Measurements from ENCODE around the gene BRMS1.

Gene BRMS1

DNA sequence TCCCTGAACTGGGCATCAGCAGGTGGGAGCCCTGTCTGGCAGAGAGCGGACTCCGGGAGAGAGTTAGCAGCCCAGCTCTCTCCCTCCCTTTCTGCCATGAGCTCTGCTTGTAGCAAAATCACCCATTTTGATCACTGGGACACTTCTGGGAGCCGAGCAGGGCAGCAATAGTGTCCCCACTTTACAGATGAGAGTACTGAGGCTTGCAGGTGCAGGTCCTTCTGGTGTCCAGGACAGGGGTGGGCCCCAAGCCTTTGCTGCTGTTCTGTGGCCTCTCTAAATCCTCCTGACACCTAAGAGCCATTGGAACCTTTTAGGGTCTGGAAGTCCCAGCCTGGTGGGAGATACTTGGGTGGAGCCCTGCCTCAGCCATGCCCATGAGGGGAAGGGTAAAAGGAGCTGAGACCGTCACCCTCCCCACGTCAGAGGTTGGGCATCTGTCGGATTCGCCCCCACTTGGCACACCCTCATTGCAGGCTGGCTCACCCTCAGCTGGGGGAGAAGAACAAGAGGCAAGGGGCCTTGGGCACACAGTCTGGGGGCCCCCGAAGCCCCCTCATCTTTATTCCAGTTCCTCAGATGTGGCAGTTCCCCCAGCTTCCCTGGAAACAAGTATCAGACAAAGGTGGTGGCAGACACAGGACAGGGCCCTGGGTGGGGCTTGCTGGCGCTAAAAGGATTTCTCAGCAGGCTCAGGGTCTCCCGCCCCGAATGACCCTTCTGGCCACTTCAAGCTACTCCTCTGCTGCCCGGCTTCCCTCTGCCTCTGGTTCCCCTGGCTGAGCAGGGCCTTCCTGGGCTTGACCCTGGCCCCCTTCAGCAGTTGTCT lies 13.1 kb downstream of the BRMS1 start:
- no peak for TF ChIP-seq TAF1 (IDR thresholded peaks at IDR 0.05; ENCODE audit: low read depth)
- no peak for TF ChIP-seq TEAD4 (IDR thresholded peaks at IDR 0.05)
- TF ChIP-seq EP300 (IDR thresholded peaks at IDR 0.05; ENCODE audit: borderline replicate concordance), result no peak
- TF ChIP-seq EGR1 (IDR thresholded peaks at IDR 0.05), result no peak
- TF ChIP-seq RAD21 (IDR thresholded peaks at IDR 0.05; ENCODE audit: low read depth), result no peak
- TF ChIP-seq ZBTB7A (IDR thresholded peaks at IDR 0.05; ENCODE audit: low read depth), result no peak
- TF ChIP-seq, protein P1, sequence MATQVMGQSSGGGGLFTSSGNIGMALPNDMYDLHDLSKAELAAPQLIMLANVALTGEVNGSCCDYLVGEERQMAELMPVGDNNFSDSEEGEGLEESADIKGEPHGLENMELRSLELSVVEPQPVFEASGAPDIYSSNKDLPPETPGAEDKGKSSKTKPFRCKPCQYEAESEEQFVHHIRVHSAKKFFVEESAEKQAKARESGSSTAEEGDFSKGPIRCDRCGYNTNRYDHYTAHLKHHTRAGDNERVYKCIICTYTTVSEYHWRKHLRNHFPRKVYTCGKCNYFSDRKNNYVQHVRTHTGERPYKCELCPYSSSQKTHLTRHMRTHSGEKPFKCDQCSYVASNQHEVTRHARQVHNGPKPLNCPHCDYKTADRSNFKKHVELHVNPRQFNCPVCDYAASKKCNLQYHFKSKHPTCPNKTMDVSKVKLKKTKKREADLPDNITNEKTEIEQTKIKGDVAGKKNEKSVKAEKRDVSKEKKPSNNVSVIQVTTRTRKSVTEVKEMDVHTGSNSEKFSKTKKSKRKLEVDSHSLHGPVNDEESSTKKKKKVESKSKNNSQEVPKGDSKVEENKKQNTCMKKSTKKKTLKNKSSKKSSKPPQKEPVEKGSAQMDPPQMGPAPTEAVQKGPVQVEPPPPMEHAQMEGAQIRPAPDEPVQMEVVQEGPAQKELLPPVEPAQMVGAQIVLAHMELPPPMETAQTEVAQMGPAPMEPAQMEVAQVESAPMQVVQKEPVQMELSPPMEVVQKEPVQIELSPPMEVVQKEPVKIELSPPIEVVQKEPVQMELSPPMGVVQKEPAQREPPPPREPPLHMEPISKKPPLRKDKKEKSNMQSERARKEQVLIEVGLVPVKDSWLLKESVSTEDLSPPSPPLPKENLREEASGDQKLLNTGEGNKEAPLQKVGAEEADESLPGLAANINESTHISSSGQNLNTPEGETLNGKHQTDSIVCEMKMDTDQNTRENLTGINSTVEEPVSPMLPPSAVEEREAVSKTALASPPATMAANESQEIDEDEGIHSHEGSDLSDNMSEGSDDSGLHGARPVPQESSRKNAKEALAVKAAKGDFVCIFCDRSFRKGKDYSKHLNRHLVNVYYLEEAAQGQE (IDR thresholded peaks at IDR 0.05; ENCODE audit: low read depth), result no peak
- no peak for TF ChIP-seq FOXM1 (IDR thresholded peaks at IDR 0.05; ENCODE audit: borderline replicate concordance, low read depth)
- TF ChIP-seq, protein P2, sequence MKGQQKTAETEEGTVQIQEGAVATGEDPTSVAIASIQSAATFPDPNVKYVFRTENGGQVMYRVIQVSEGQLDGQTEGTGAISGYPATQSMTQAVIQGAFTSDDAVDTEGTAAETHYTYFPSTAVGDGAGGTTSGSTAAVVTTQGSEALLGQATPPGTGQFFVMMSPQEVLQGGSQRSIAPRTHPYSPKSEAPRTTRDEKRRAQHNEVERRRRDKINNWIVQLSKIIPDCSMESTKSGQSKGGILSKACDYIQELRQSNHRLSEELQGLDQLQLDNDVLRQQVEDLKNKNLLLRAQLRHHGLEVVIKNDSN (IDR thresholded peaks at IDR 0.05), result no peak
- TF ChIP-seq NFIC (IDR thresholded peaks at IDR 0.05), result no peak
- no peak for TF ChIP-seq CREB1 (IDR thresholded peaks at IDR 0.05; ENCODE audit: low read depth)
- no peak for TF ChIP-seq TCF12 (IDR thresholded peaks at IDR 0.05; ENCODE audit: low read depth)
- TF ChIP-seq, protein P3, sequence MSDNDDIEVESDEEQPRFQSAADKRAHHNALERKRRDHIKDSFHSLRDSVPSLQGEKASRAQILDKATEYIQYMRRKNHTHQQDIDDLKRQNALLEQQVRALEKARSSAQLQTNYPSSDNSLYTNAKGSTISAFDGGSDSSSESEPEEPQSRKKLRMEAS (IDR thresholded peaks at IDR 0.05), result no peak
- no peak for TF ChIP-seq CEBPB (IDR thresholded peaks at IDR 0.05)
- no peak for TF ChIP-seq YY1 (IDR thresholded peaks at IDR 0.05; ENCODE audit: low read depth)

DNA sequence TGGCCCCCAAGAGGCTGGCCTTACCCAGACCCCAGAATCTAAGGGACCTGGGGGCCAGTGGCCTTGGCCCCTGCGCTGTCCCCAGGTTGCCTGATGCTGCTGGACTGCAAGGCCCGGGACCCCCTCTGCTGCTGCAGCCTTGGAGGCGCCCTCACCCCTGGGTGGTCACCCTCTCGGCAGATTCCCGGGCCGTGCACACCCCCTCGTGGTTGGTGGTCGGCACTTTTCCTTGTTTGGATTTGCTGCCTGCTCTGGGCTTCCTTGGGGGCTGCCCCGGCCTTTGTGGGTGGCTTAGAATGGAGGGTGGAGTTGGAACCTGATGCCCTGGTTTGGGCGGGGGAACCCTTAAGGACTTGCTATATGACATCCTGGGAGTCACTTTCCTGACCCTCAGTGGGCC lies 14.0 kb downstream of the BRMS1 start:
- TF ChIP-seq, protein P1 (IDR thresholded peaks at IDR 0.05; ENCODE audit: low read depth), result no peak
- TF ChIP-seq EP300 (IDR thresholded peaks at IDR 0.05; ENCODE audit: borderline replicate concordance) (no peak), CREB1 (IDR thresholded peaks at IDR 0.05; ENCODE audit: low read depth) (no peak), TCF12 (IDR thresholded peaks at IDR 0.05; ENCODE audit: low read depth) (no peak), RAD21 (IDR thresholded peaks at IDR 0.05; ENCODE audit: low read depth) (no peak), YY1 (IDR thresholded peaks at IDR 0.05; ENCODE audit: low read depth) (no peak), TAF1 (IDR thresholded peaks at IDR 0.05; ENCODE audit: low read depth) (no peak), EGR1 (IDR thresholded peaks at IDR 0.05) (no peak), TEAD4 (IDR thresholded peaks at IDR 0.05) (no peak), NFIC (IDR thresholded peaks at IDR 0.05) (no peak), CEBPB (IDR thresholded peaks at IDR 0.05) (no peak)
- TF ChIP-seq, protein P2 (IDR thresholded peaks at IDR 0.05), result no peak
- TF ChIP-seq, protein P3 (IDR thresholded peaks at IDR 0.05), result no peak

DNA sequence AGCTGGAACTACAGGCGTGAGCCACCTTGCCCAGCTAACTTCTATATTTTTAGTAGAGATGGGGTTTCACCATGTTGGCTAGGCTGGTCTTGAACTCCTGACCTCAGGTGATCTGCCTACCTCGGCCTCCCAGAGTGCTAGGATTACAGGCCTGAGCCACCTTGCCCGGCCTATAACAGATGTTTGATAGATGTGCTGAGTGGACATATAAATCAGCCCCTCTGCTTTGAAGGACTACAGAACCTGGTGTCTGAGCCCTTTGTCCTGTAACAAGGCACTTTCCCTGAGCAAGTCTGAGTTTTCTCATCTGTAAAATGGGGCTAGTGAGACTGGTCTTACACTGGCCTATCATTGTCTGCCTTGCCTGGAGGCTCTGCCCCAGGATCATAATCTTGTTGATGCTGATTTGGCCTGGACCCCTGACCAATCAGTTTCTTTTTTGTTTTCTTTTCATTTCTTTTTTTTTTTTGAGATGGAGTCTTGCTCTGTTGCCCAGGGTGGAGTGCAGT lies 15.7 kb downstream of the BRMS1 start:
- TF ChIP-seq, protein P1 (IDR thresholded peaks at IDR 0.05; ENCODE audit: low read depth), result no peak
- TF ChIP-seq CREB1 (IDR thresholded peaks at IDR 0.05; ENCODE audit: low read depth) (no peak), CEBPB (IDR thresholded peaks at IDR 0.05) (no peak), RAD21 (IDR thresholded peaks at IDR 0.05; ENCODE audit: low read depth) (no peak)

All from Ishikawa (cell line).